ENCODE data around the gene TSC22D1.
"Not testable (repeated sequence)": the region's sequence is repeated elsewhere in the genome, so short reads cannot be mapped to it uniquely, and the experiment has no call there.

- not testable (repeated sequence) for TF ChIP-seq CTCF (conservative IDR thresholded peaks at IDR 0.05; ENCODE audit: low read depth, low read length); EZH2 (IDR thresholded peaks at IDR 0.05; ENCODE audit: low read length, unreplicated experiment)
Observed at GRCh38 chr13:44593861-44594592, 17.9 kb upstream of the TSC22D1 start.
